Stimulated activated naive B cell treated with anti-CD40 and anti-IgM and Interleukin-4, amounts not matched to agents 10 μg/mL and 1 μg/mL and 100 μg/mL, for 72 hours (primary cell): ENCODE results near the gene CHST13.
"Not testable (repeated sequence)": the region's sequence is repeated elsewhere in the genome, so short reads cannot be mapped to it uniquely, and the experiment has no call there.

ENCODE experiments used
- ATAC-seq, 2 donors: fragments of 150-1000 bp; cut with Tn5 transposase; replicated peaks; 2 replicates each; pipeline ENCODE4 v1.10.0; 2021; ENCODE audit warnings: moderate library complexity in 1 of 2
- DNase-seq: peaks from one replicate; pipeline ENCODE4 v3.0.0; 2021
- H3K27ac Mint-ChIP-seq: one replicate; pipeline ENCODE4 v1.8.0; 2022; ENCODE audit warnings: mild to moderate bottlenecking, mixed read lengths
- H3K27me3 Mint-ChIP-seq, 2 donors: one replicate each; pipeline ENCODE4 v1.8.0; 2022; ENCODE audit warnings: mixed read lengths in 2 of 2
- H3K36me3 Mint-ChIP-seq, 2 donors: one replicate each; pipeline ENCODE4 v1.8.0; 2022; ENCODE audit warnings: mixed read lengths in 2 of 2, mild to moderate bottlenecking in 1 of 2
- H3K4me1 Mint-ChIP-seq, 2 donors: one replicate each; pipeline ENCODE4 v1.8.0; 2022; ENCODE audit warnings: mixed read lengths in 2 of 2, mild to moderate bottlenecking in 1 of 2
- H3K4me3 Mint-ChIP-seq, 2 donors: one replicate each; pipeline ENCODE4 v1.8.0; 2022; ENCODE audit warnings: mild to moderate bottlenecking in 2 of 2, mixed read lengths in 2 of 2, moderate library complexity in 1 of 2
- H3K9me3 Mint-ChIP-seq, 2 donors: one replicate each; pipeline ENCODE4 v1.8.0; 2022; ENCODE audit warnings: mixed read lengths in 2 of 2, mild to moderate bottlenecking in 1 of 2

Gene CHST13

GRCh38 chr3:126568776-126569342 is 44.9 kb downstream of the CHST13 start:
- peaks cover 4 to 9% of the 10 kb centered on the region in 2 donors for H3K27me3 Mint-ChIP-seq

GRCh38 chr3:126569390-126569975 is 45.5 kb downstream of the CHST13 start:
- H3K9me3 Mint-ChIP-seq, result no peaks in the 10 kb centered on the region
- no peak overlapping the region for H3K27ac Mint-ChIP-seq
- H3K4me3 Mint-ChIP-seq, result no peak overlapping the region
- H3K27me3 Mint-ChIP-seq, result peaks cover 4 to 9% of the 10 kb centered on the region in 2 donors
- ATAC-seq (no peak), DNase-seq (no peak)
- no peaks in the 10 kb centered on the region for H3K4me1 Mint-ChIP-seq
- no peaks in the 10 kb centered on the region for H3K36me3 Mint-ChIP-seq

More at GRCh38 chr3:126568776-126569342, 44.9 kb downstream of the CHST13 start:
- no peak overlapping the region for H3K27ac Mint-ChIP-seq
- no peaks in the 10 kb centered on the region for H3K36me3 Mint-ChIP-seq
- H3K9me3 Mint-ChIP-seq, result no peaks in the 10 kb centered on the region
- ATAC-seq (no peak), DNase-seq (no peak)
- H3K4me1 Mint-ChIP-seq, result no peaks in the 10 kb centered on the region
- H3K4me3 Mint-ChIP-seq, result no peak overlapping the region

- H3K36me3 Mint-ChIP-seq, result no peaks in the 10 kb centered on the region
- H3K27me3 Mint-ChIP-seq, result peaks cover 4 to 7% of the 10 kb centered on the region in 2 donors
- ATAC-seq, result no peak
- H3K4me3 Mint-ChIP-seq, result no peak overlapping the region
- H3K27ac Mint-ChIP-seq, result no peak overlapping the region
- H3K4me1 Mint-ChIP-seq, result no peaks in the 10 kb centered on the region
- no peaks in the 10 kb centered on the region for H3K9me3 Mint-ChIP-seq
- no peak for DNase-seq
These were observed 46.2 kb downstream of the CHST13 start for GRCh38 chr3:126570103-126570541.

GRCh38 chr3:126571078-126571477 is 47.1 kb downstream of the CHST13 start:
- no peak overlapping the region for H3K4me3 Mint-ChIP-seq
- no peak for DNase-seq
- no peaks in the 10 kb centered on the region for H3K27me3 Mint-ChIP-seq
- H3K27ac Mint-ChIP-seq, result no peak overlapping the region
- H3K9me3 Mint-ChIP-seq, result no peaks in the 10 kb centered on the region
- ATAC-seq, result no peak
- H3K36me3 Mint-ChIP-seq, result no peaks in the 10 kb centered on the region
- no peaks in the 10 kb centered on the region for H3K4me1 Mint-ChIP-seq

- H3K36me3 Mint-ChIP-seq, result no peaks in the 10 kb centered on the region
- H3K4me1 Mint-ChIP-seq, result peaks cover 2 to 6% of the 10 kb centered on the region in 2 donors
- H3K9me3 Mint-ChIP-seq, result no peaks in the 10 kb centered on the region
- DNase-seq (no peak), ATAC-seq (no peak)
- H3K27ac Mint-ChIP-seq, result no peak overlapping the region
- H3K27me3 Mint-ChIP-seq, result peaks cover 0 to 8% of the 10 kb centered on the region in 2 donors
- H3K4me3 Mint-ChIP-seq, result no peak overlapping the region
These were observed 49.6 kb downstream of the CHST13 start for GRCh38 chr3:126573492-126574117.

- Mint-ChIP-seq H3K4me3 (no peak overlapping the region), H3K9me3 (no peaks in the 10 kb centered on the region)
These were observed 53.3 kb downstream of the CHST13 start for GRCh38 chr3:126577261-126577660.

GRCh38 chr3:126578702-126579101 is 54.7 kb downstream of the CHST13 start:
- H3K9me3 Mint-ChIP-seq, result no peaks in the 10 kb centered on the region
- ATAC-seq (no peak), DNase-seq (no peak)
- peaks cover 2 to 6% of the 10 kb centered on the region in 2 donors for H3K4me1 Mint-ChIP-seq
- H3K4me3 Mint-ChIP-seq, result no peak overlapping the region
- no peaks in the 10 kb centered on the region for H3K36me3 Mint-ChIP-seq
- H3K27me3 Mint-ChIP-seq, result peaks cover 6 to 8% of the 10 kb centered on the region in 2 donors
- no peak overlapping the region for H3K27ac Mint-ChIP-seq

More at GRCh38 chr3:126577261-126577660, 53.3 kb downstream of the CHST13 start:
- no peaks in the 10 kb centered on the region for H3K36me3 Mint-ChIP-seq
- peaks cover 6 to 8% of the 10 kb centered on the region in 2 donors for H3K27me3 Mint-ChIP-seq
- peaks cover 2 to 6% of the 10 kb centered on the region in 2 donors for H3K4me1 Mint-ChIP-seq
- no peak overlapping the region for H3K27ac Mint-ChIP-seq
- DNase-seq (no peak), ATAC-seq (no peak)

- ATAC-seq, result no peak
- DNase-seq, result no peak
- no peaks in the 10 kb centered on the region for H3K9me3 Mint-ChIP-seq
- H3K27ac Mint-ChIP-seq, result no peak overlapping the region
- no peak overlapping the region for H3K4me3 Mint-ChIP-seq
- no peaks in the 10 kb centered on the region for H3K36me3 Mint-ChIP-seq
- H3K4me1 Mint-ChIP-seq, result peaks cover 2 to 6% of the 10 kb centered on the region in 2 donors
- H3K27me3 Mint-ChIP-seq, result peaks cover 6 to 8% of the 10 kb centered on the region in 2 donors
These were observed 56.8 kb downstream of the CHST13 start for GRCh38 chr3:126580746-126581145.

GRCh38 chr3:126581569-126581968 is 57.6 kb downstream of the CHST13 start:
- Mint-ChIP-seq H3K9me3 (no peaks in the 10 kb centered on the region), H3K4me1 (peaks cover 2 to 6% of the 10 kb centered on the region in 2 donors), H3K4me3 (no peak overlapping the region), H3K27me3 (peaks cover 6 to 8% of the 10 kb centered on the region in 2 donors), H3K36me3 (no peaks in the 10 kb centered on the region), H3K27ac (no peak overlapping the region)
- DNase-seq, result no peak
- no peak for ATAC-seq

GRCh38 chr3:126582311-126582710 is 58.4 kb downstream of the CHST13 start:
- Mint-ChIP-seq H3K9me3 (peaks cover 0 to 4% of the 10 kb centered on the region in 2 donors), H3K27ac (no peak overlapping the region)
- DNase-seq, result no peak

GRCh38 chr3:126591515-126591914 is 67.6 kb downstream of the CHST13 start:
- H3K27ac Mint-ChIP-seq, H3K4me1 Mint-ChIP-seq, H3K4me3 Mint-ChIP-seq, DNase-seq, H3K36me3 Mint-ChIP-seq, ATAC-seq: not testable (repeated sequence)
- peaks cover 3 to 11% of the 10 kb centered on the region in 2 donors for H3K9me3 Mint-ChIP-seq
- H3K27me3 Mint-ChIP-seq, result peaks cover 6 to 14% of the 10 kb centered on the region in 2 donors

More at GRCh38 chr3:126582311-126582710, 58.4 kb downstream of the CHST13 start:
- Mint-ChIP-seq H3K4me1 (peaks cover under 1 to 2% of the 10 kb centered on the region in 2 donors), H3K4me3 (no peak overlapping the region), H3K36me3 (no peaks in the 10 kb centered on the region), H3K27me3 (peaks cover 5 to 6% of the 10 kb centered on the region in 2 donors)
- ATAC-seq, result no peak
